Measurements from ENCODE around the gene WNT11. TPM values are rescaled to one million over a fixed set of nuclear protein-coding genes. Genes with fewer than 3 reads are reported as not detected.

Gene WNT11
- total RNA-seq, 1 experiment from 2014 or later = not detected

DNA sequence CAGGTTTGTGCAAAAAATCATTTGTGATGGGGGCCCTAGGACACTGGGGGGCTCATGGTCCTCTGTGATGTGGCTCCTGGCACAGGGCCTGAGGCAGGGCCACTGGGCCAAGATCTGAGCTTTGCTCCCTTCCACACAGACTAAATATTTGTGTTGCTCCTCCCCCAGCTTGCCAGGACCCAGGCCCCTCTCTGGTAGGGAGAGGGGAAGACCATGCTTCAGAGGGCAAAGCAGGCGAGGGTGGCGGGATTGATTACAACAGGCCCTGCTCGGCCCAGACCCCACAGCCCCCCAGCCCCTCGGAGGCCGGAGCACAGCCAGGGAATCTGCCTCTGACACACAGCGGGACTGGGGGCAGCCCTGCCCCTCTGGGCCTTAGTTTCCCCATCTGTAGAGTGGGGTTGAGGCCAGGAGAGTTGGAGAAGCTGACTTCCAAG, 29.0 kb downstream of the WNT11 start:
- Histone ChIP-seq H2AFZ (no peak overlapping the region), H3K9me3 (ENCODE audit: insufficient read depth, low read depth) (no peaks in the 10 kb centered on the region), H3K36me3 (ENCODE audit: low read depth) (no peaks in the 10 kb centered on the region), H4K20me1 (ENCODE audit: insufficient read depth) (no peaks in the 10 kb centered on the region), H3K4me1 (replicated peaks; ENCODE audit: insufficient read depth) (no peaks in the 10 kb centered on the region), H3F3A (ENCODE audit: insufficient read depth, low read depth) (no peaks in the 10 kb centered on the region), H3K4me2 (no peak overlapping the region), H3K79me2 (ENCODE audit: low read depth) (no peaks in the 10 kb centered on the region), H3K27me3 (ENCODE audit: insufficient read depth, low read depth) (no peaks in the 10 kb centered on the region), H3K27ac (no peak overlapping the region), H3K4me3 (no peak overlapping the region), H3K9me2 (ENCODE audit: insufficient read depth) (no peaks in the 10 kb centered on the region)
- TF ChIP-seq EZH2 (IDR thresholded peaks at IDR 0.05; ENCODE audit: low read depth) (no peak), CTCF (conservative IDR thresholded peaks at IDR 0.05) (no peak)
- intact Hi-C loops (cut with micrococcal nuclease; ENCODE audit: unreplicated experiment) = no loop called here
- ChIA-PET CTCF (no interaction called here), POLR2A (ENCODE audit: unreplicated experiment) (interaction anchor here (0.6 kb wide), 1 partner anchor 1477 kb away, joined by 5 read pairs; no protein-coding TSS in a partner anchor)
- BruUV-seq (replicated peaks) = no TSS peak
- DNase-seq = no peak

GRCh38 chr11:76176463-76176862, 29.8 kb downstream of the WNT11 start:
- H3K9me3 ChIP-seq (ENCODE audit: insufficient read depth, low read depth) = no peaks in the 10 kb centered on the region
- H3K36me3 ChIP-seq (ENCODE audit: low read depth) = no peaks in the 10 kb centered on the region
- H3F3A ChIP-seq (ENCODE audit: insufficient read depth, low read depth) = no peaks in the 10 kb centered on the region
- no TSS peak for BruUV-seq (replicated peaks)
- H3K27ac ChIP-seq = no peak overlapping the region
- H3K4me2 ChIP-seq = no peak overlapping the region
- H3K9me2 ChIP-seq (ENCODE audit: insufficient read depth) = no peaks in the 10 kb centered on the region
- ChIA-PET CTCF (no interaction called here), POLR2A (ENCODE audit: unreplicated experiment) (no interaction called here)
- H3K4me3 ChIP-seq = no peak overlapping the region
- no peaks in the 10 kb centered on the region for H3K27me3 ChIP-seq (ENCODE audit: insufficient read depth, low read depth)
- no peaks in the 10 kb centered on the region for H4K20me1 ChIP-seq (ENCODE audit: insufficient read depth)
- TF ChIP-seq CTCF (conservative IDR thresholded peaks at IDR 0.05) = no peak
- no peak for TF ChIP-seq EZH2 (IDR thresholded peaks at IDR 0.05; ENCODE audit: low read depth)
- no peak overlapping the region for H2AFZ ChIP-seq
- H3K79me2 ChIP-seq (ENCODE audit: low read depth) = no peaks in the 10 kb centered on the region
- H3K4me1 ChIP-seq (replicated peaks; ENCODE audit: insufficient read depth) = no peaks in the 10 kb centered on the region
- no peak for DNase-seq
- intact Hi-C loops (cut with micrococcal nuclease; ENCODE audit: unreplicated experiment) = no loop called here

GRCh38 chr11:76175783-76176182, 30.5 kb downstream of the WNT11 start:
- no TSS peak for BruUV-seq (replicated peaks)
- Histone ChIP-seq H3K27ac (no peak overlapping the region), H3K4me3 (no peak overlapping the region), H3K4me2 (no peak overlapping the region), H3K27me3 (ENCODE audit: insufficient read depth, low read depth) (no peaks in the 10 kb centered on the region), H3K36me3 (ENCODE audit: low read depth) (no peaks in the 10 kb centered on the region), H3F3A (ENCODE audit: insufficient read depth, low read depth) (no peaks in the 10 kb centered on the region), H4K20me1 (ENCODE audit: insufficient read depth) (no peaks in the 10 kb centered on the region), H3K9me2 (ENCODE audit: insufficient read depth) (no peaks in the 10 kb centered on the region), H2AFZ (no peak overlapping the region), H3K4me1 (replicated peaks; ENCODE audit: insufficient read depth) (no peaks in the 10 kb centered on the region), H3K9me3 (ENCODE audit: insufficient read depth, low read depth) (no peaks in the 10 kb centered on the region), H3K79me2 (ENCODE audit: low read depth) (no peaks in the 10 kb centered on the region)
- CTCF ChIA-PET = no interaction called here
- DNase-seq = no peak
- TF ChIP-seq CTCF (conservative IDR thresholded peaks at IDR 0.05) = no peak
- TF ChIP-seq EZH2 (IDR thresholded peaks at IDR 0.05; ENCODE audit: low read depth) = no peak
- intact Hi-C loops (cut with micrococcal nuclease; ENCODE audit: unreplicated experiment) = no loop called here
- POLR2A ChIA-PET (ENCODE audit: unreplicated experiment) = no interaction called here

All from PC-9 (cell line).